NCI-H2227 treated with DMSO at 0.1 percent for 48 hours (cell line): Measurements from ENCODE around the gene RNU5B-1.
A peak's percentile ranks its signal among the peaks of the same experiment; 100 is the strongest.

Experiments used
- DNase-seq: peaks from one replicate; lab custom pipeline; 2025; lab: John Stamatoyannopoulos, UW

The RNU5B-1 gene

DNA sequence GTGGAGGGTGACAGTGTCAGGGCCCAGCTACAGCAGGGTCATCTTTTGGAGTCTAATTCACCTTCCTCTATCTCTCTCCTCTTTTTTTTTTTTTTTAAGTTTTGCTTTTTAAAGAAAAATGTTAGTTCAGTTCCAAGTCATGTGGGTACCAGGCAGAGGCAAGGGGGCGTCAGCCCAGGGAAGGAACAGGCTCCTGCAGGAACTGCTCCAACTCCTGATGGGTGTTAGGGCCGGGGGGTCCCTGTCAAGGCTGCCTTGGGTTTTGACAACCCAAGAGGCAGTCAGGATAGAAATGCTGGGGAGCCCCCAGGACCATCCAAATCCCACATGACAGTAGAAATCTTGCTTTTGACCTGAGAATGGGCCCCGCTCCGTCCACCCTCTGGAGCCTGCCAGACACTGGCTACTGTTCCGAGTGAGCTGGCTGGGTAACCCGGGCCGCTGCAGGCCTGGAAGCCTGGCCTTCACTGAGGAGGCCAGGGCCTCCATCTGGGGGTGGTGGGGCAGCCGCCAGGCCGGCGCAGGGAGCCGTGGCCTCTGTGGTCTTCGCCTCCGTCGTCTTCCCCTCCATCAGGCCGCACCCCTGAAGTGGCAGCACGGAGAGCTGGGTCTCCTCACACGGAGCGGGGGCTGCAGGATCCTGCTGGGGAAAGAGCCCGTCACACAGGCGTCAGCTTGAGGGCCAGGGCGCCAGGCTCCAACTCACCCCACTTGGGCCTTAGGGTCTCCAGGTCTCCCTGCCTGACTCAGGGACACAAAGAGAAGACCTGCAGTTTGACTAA lies 24.2 kb downstream of the RNU5B-1 start:
- DNase-seq = no peak

- no peak for DNase-seq
These were observed 25.0 kb downstream of the RNU5B-1 start for GRCh38 chr15:65329288-65329983.

- no peak for DNase-seq
These were observed 25.7 kb downstream of the RNU5B-1 start for GRCh38 chr15:65329984-65330735.

GRCh38 chr15:65330934-65331645 lies 26.6 kb downstream of the RNU5B-1 start:
- DNase-seq = no peak

DNA sequence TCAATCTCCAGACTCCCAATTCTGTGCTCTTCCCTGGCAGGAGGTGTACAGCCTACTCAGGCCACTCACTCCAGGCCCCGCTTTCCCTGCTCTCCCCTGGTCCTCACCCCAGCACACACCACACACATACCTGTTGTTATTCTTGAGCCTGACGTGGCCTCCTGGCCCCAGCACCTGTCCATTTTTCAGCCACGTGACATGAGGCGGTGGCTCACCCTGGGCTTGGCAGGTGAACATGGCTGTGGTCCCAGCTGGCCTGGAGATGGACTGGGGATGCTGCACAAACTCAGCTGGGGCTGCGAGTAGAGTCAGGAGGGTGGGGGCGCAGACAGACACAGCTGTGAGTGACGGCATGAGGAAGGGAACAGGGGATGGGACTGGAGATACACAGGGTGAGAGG lies 27.3 kb downstream of the RNU5B-1 start:
- DNase-seq = no peak

DNA sequence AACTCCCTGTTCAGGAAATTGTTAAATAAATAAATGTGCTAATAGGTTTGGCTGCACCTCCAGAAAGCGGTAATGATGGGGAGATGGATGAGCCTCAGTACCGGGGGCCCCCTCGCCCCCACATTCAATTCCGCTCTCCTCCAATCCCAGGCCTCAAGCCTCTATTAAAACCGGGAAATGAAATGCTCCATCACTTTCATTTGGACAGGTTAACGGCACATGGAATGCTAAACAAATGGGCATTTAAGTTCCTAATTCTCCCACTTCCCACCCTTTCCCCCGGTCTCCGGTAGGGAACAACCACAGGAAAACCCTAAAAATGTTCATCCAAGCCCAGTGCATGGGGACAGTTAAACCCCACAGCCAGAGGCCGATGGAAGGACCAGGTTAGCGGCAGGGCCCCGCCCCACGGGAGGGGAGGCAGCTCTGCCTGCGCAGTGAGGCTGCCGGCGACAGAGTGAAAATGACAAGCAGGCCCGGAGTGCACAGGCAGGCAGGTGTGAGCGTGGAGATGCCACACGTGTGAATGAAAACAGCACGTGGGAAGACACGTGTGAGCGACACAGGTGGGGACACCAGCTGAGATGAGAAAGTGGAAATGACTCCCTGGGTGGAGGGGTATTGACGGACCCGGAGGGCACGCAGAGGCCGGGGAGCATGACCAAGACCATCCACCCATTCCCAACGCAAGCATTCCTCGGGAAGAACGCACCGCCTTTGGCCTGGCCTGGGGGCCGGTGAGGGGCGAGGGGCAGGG lies 28.1 kb downstream of the RNU5B-1 start:
- DNase-seq = no peak

- no peak for DNase-seq
These were observed 28.8 kb downstream of the RNU5B-1 start for GRCh38 chr15:65333148-65333820.

DNA sequence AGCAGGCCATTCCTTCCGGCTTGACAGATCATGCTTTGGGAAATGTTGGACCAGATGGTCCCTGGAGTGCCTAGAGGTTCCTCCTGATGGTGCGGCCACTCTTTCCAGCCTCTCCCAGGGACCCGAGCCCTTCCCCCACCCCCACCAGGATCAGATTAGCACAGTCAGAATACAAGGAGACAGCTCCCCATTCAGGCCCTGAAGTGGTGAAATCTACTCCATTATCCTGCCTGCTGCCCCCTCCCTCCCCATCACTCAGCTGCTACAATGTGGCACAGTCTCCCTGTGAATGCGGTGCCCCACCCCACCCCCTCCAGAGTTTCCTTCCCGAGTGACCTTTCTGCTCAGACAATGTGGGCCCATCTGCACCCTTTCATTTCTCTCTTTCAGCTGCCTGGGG lies 29.4 kb downstream of the RNU5B-1 start:
- DNase-seq = no peak

GRCh38 chr15:65334586-65335231 lies 30.2 kb downstream of the RNU5B-1 start:
- no peak for DNase-seq

DNA sequence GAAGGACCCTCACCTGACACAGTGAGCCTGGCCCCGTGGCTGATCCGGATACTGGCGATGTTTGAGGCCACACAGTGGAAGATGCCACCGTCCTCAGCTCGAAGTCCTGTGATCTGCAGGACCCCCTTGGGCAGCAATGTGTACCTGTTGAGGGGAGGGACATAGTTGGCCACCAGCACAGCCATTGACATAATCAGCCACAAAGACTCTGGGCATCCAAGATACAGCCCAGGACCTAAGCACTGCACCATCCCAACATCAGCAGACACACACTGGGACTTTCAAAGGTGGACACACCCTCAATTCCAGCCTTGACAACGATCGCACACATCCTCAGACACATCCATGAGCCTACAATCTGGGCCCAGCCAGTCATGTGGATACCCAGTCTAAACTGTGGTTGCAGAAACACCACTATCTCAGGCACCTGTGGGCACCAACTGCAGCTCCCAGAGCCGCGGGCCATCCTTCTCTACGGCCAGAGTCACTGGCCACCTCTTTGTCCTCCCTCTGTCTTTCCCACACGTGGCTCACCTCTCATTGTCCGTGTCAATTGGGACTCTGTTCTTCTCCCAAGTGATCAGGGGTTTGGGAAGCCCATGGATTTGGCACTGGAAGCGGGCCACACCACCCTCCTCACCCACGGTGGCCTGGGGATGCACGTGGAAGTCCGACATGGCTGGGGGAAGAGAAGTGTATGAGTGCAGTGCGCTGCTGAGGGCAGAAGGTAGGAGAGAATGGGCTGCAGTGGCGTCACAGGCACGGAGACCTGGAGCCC lies 31.0 kb downstream of the RNU5B-1 start:
- no peak for DNase-seq

GRCh38 chr15:65336493-65337435 lies 32.3 kb downstream of the RNU5B-1 start:
- DNase-seq = peak; percentile 48

DNA sequence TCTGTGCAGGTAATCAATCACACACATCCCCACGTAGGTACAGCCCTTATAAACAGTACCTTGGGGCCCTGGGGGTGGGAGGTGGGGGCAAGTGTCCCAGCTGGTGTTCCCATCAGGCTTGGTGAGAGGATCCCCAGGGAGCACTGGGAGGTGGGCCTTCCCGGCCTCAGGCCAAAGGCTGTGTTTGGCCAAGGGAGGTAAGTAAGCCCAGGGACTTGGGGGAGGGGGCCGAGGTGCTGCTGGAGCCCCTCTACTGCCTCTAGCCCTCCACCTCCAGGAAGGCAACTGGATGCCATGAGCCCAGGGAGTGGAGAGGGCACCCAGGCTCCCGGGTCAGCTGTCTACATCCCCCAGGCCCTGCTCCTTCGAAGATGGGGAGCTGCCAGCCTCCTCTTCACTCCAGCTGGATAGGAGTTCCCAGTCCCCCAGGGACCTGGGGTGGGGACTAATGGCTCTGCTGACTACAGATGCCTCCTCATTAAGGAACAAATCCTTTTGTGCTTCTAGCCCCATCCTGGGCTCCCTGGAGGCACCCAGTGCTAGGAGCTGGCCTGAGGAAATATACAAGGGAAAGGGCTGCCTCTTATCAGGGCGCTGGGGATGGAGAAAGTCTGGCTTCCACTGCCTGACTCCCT lies 33.1 kb downstream of the RNU5B-1 start:
- no peak for DNase-seq

GRCh38 chr15:65338366-65338765 lies 33.9 kb downstream of the RNU5B-1 start:
- DNase-seq = no peak

DNA sequence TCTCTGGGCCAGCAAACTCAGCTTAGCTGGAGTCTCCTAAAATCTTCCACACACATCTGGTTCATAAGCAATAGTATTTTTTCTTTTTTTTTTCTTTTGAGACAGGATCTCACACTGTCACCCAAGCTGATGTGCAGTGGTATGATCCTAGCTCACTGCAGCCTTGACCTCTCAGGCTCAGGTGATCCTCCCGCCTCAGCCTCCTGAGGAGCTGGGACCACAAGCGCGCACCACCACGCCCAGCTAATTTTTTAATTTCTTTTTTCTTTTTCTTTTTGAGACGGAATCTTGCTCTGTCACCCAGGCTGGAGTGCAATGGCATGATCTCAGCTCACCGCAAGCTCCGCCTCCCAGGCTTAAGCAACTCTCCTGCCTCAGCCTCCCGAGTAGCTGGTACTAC lies 34.3 kb downstream of the RNU5B-1 start:
- DNase-seq = no peak

DNA sequence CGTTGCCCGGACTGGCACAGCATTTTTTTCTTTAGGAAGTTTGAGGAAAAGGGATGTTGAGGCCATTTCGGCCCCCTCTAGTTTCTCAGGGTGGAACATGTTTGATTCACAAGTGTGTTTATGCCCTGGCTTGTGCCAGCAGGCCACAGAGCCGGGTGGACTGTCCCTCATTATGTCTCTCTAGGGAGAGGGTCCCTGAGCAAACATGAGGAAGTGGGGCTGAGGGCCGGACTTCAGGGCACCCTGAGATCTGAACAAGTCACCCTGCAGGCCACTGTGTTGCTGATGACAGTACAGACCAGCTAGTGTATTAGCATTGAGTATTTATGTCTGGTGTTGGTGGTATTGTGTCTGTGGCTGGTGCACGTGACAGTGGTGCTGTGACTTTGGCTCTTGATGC lies 34.9 kb downstream of the RNU5B-1 start:
- no peak for DNase-seq

DNA sequence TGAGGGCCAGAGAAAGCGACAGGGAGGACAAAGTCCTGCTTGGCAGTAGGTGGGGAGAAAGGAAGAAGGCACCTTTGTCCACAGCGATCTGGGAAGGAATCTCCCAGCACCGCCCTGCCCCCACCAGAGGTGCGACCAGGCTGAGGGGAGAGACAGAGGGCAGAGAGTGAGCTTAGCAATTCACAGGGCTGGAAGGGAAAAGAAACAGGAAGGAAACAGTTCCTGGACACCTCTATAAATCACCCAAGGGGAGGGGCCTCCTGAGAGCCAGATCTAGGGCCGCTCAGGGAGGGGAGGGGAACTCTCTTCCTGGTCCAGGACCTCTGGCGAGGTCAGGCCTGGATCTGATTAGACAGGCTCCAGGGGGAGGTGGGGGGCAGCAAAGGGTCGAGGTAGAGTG lies 35.4 kb downstream of the RNU5B-1 start:
- DNase-seq = no peak

DNA sequence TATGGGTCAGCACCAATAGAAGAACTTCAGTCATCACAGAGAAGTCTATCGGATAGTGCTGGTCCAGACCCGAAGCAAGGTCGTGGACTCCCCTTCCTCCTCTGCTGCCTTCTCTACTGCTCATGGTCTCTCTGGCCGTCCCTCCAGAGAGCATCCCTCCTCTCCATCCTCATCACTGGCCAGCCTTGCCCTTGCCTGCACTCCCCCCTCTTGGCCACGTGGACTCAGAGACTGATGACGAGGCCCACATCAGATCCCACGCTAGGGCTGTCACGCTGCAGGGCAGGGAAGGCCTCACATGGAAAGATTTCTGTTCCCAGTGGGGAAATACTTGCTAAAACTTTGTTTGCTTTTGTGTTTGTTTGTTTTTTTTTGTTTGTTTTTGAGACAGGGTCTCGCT lies 38.0 kb downstream of the RNU5B-1 start:
- DNase-seq = no peak

DNA sequence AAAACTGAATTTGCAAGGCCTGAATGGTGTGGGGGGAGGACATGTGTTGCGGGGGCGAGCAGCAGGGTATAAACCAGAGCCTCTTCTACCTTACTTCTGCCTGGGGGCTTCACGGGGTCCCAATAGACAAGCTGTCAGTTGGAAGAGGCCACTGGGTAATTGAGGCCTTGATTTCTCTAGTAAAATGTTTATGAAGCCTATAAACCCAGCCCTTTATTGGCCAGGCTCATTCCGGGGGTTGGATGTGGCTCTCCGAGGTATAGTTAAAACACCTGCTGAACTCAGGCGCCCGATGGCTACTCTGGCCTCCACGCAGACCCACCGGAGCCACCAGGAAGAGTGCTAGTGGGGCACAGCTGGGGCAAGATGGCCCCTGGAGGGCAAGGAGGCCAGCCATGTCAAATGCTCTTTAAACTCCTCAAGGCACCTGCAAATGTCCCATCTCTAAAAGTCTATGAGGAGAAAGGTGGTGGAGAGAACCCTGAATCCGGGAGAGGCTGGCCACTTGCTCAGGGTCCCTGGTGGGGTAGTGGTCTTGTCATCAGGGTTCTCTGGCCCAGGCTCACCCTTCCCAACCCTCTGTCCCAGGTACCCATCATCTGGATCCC lies 39.0 kb downstream of the RNU5B-1 start:
- DNase-seq = no peak
